K562 (cell line): ENCODE data around the gene PRKAG2. TPM values are rescaled to one million over a fixed set of nuclear protein-coding genes. Genes with fewer than 3 reads are reported as not detected.
A peak's percentile ranks its signal among the peaks of the same experiment; 100 is the strongest.

ENCODE experiments used
- ASH1L ChIP-seq: fragments of 450-650 bp; IDR thresholded peaks from 2 replicates; pipeline ENCODE4 v1.6.1; 2018; ENCODE audit warnings: borderline replicate concordance, mild to moderate bottlenecking, low read depth; ENCODE audit not compliant: partially characterized antibody
- BCOR ChIP-seq: fragments of 450-650 bp; IDR thresholded peaks from 2 replicates; pipeline ENCODE4 v1.6.1; 2016
- CBX8 ChIP-seq: fragments of 200-600 bp; sonication (generic); IDR thresholded peaks from 2 replicates; pipeline ENCODE4 v1.6.1; 2012; ENCODE audit warnings: borderline replicate concordance, mixed run types, low read depth, mild to moderate bottlenecking, moderate library complexity, mixed read lengths, low read length, control low read depth, inconsistent platforms; ENCODE audit not compliant: poor library complexity, severe bottlenecking; ENCODE audit errors: extremely low read depth
- ETS1 ChIP-seq: conservative IDR thresholded peaks from 2 replicates; pipeline ENCODE4 v1.6.1; 2011; ENCODE audit warnings: low read depth, mild to moderate bottlenecking, low read length; ENCODE audit not compliant: control insufficient read depth
- HMGXB4 ChIP-seq: sonication (generic); formaldehyde crosslinking; IDR thresholded peaks from 2 replicates; pipeline ENCODE4 v1.8.1; 2023; ENCODE audit warnings: mild to moderate bottlenecking, missing genetic modification reagents
- HOMEZ ChIP-seq: fragments of 250-450 bp; sonication (Bioruptor Pico); IDR thresholded peaks from 2 replicates; pipeline ENCODE4 v1.4.0; 2020; ENCODE audit warnings: mild to moderate bottlenecking, moderate library complexity
- JUNB ChIP-seq: fragments of 450-650 bp; formaldehyde crosslinking; conservative IDR thresholded peaks from 2 replicates; pipeline ENCODE4 v1.4.0; 2020; ENCODE audit warnings: mild to moderate bottlenecking
- LARP7 ChIP-seq: fragments of 450-650 bp; IDR thresholded peaks from 2 replicates; pipeline ENCODE4 v1.6.1; 2016
- LEF1 ChIP-seq: fragments of 450-650 bp; IDR thresholded peaks from 2 replicates; pipeline ENCODE4 v1.6.1; 2016; ENCODE audit warnings: mild to moderate bottlenecking
- MYBL2 ChIP-seq, 2 experiments: fragments of 450-650 bp in 1 of 2; sonication (generic) in 1 of 2; formaldehyde crosslinking in 1 of 2; IDR thresholded peaks; 2 replicates each; pipeline versions ENCODE4 v1.6.1 to v1.8.1; 2017 to 2022; ENCODE audit warnings: borderline replicate concordance in 1 of 2, inconsistent platforms in 1 of 2, low read depth in 1 of 2, mild to moderate bottlenecking in 1 of 2, missing genetic modification reagents in 1 of 2, moderate library complexity in 1 of 2
- PURB ChIP-seq: sonication (generic); formaldehyde crosslinking; IDR thresholded peaks from 2 replicates; pipeline ENCODE4 v1.9.0; 2021; ENCODE audit warnings: low read depth, mild to moderate bottlenecking, missing genetic modification reagents
- RFX1 ChIP-seq: fragments of 450-650 bp; IDR thresholded peaks from 2 replicates; pipeline ENCODE4 v1.6.1; 2016; ENCODE audit warnings: mild to moderate bottlenecking, moderate library complexity
- RFX7 ChIP-seq: fragments of 250-450 bp; sonication (Bioruptor Pico); IDR thresholded peaks from 2 replicates; pipeline ENCODE4 v1.5.1; 2021; ENCODE audit warnings: mild to moderate bottlenecking
- STAG1 ChIP-seq: sonication (generic); formaldehyde crosslinking; IDR thresholded peaks from 2 replicates; pipeline ENCODE4 v1.5.0; 2020; ENCODE audit warnings: missing genetic modification reagents, borderline replicate concordance
- ZBTB34 ChIP-seq: fragments of 250-450 bp; sonication (Bioruptor Pico); IDR thresholded peaks from 2 replicates; pipeline ENCODE4 v1.8.0; 2021; ENCODE audit warnings: mild to moderate bottlenecking, moderate library complexity
- ZFP1 ChIP-seq: fragments of 450-650 bp; formaldehyde crosslinking; IDR thresholded peaks from 2 replicates; pipeline ENCODE4 v1.4.0; 2020; ENCODE audit warnings: mild to moderate bottlenecking, mixed read lengths
- ZNF133 ChIP-seq: fragments of 250-450 bp; sonication (Bioruptor Pico); IDR thresholded peaks from 2 replicates; pipeline ENCODE4 v1.4.0; 2020; ENCODE audit warnings: mild to moderate bottlenecking
- ZNF274 ChIP-seq: IDR thresholded peaks from 2 replicates; pipeline ENCODE4 v1.6.1; 2011; ENCODE audit warnings: low read depth, mild to moderate bottlenecking, low read length, moderate library complexity, borderline replicate concordance
- ZNF280A ChIP-seq: fragments of 450-650 bp; IDR thresholded peaks from 2 replicates; pipeline ENCODE4 v1.6.1; 2018; ENCODE audit warnings: mild to moderate bottlenecking, low read depth; ENCODE audit not compliant: partially characterized antibody
- polyA plus RNA-seq, 8 experiments: library from polyadenylated mRNA; depleted of rRNA in 4 of 8; stranded (reverse) in 5 of 8; unstranded in 3 of 8; fragments of >200 nt; fragmentation: Nextera tagmentation in 2 of 8; fragmentation: Illumina TruSeq in 1 of 8; extraction: Ambion mirVana in 2 of 8; extraction: Trizol in 1 of 8; gene quantifications; 2 replicates each; pipeline versions ENCODE4 v1.2.1 to v1.2.3, GENCODE V29; 2011 to 2014; ENCODE audit warnings: inconsistent platforms in 1 of 8, missing spikeins in 1 of 8
- total RNA-seq, 7 experiments: library from RNA; depleted of rRNA in 6 of 7; stranded (reverse); fragments of >200 nt in 6 of 7; fragmentation: Illumina TruSeq in 2 of 7; extraction: Trizol in 2 of 7; gene quantifications; 2 replicates each; pipeline versions ENCODE4 v1.2.1 to v1.2.3, GENCODE V29; 2011 to 2021; ENCODE audit warnings: low replicate concordance in 1 of 7
- TF ChIP-seq, protein P1 (sequence below): sonication (generic); formaldehyde crosslinking; IDR thresholded peaks from 2 replicates; pipeline ENCODE4 v1.8.0; 2023; ENCODE audit warnings: mild to moderate bottlenecking, missing genetic modification reagents

The PRKAG2 gene
- total and polyA plus RNA-seq, 9 of the 15 experiments (the other 6 are each of a cell fraction or from before 2014, with no cell fraction given), result 0.99 to 5.6 (median 3.3) TPM

DNA sequence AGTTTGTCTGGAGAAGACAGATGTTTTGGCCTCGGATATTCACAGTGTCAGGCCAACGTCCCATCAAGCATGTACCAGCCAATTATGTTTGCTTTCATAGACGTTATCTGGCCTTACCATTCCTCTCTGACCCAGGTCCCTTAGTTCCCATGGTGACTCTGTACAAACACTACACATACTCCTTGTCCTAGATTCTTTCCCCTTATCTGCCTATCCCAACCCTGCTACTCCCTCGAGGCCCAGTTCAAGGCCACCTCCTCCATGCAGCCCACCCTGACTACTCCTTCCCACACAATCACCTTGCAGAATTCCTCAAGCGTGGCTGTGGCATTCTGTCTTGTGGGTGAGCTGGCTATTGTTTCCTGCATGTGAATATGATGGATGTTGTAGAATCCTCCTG lies 155.2 kb downstream of the PRKAG2 start (continued):
- no peak for TF ChIP-seq LEF1
- no peak for TF ChIP-seq JUNB (CRISPR knock-in tag)
- TF ChIP-seq CBX8, result no peak
- TF ChIP-seq MYBL2 (IDR thresholded peaks at IDR 0.05; ENCODE audit: low read depth), result no peak
- TF ChIP-seq MYBL2 (CRISPR knock-in tag; IDR thresholded peaks at IDR 0.05; ENCODE audit: borderline replicate concordance), result no peak
- no peak for TF ChIP-seq ZNF280A
- TF ChIP-seq, protein P1, sequence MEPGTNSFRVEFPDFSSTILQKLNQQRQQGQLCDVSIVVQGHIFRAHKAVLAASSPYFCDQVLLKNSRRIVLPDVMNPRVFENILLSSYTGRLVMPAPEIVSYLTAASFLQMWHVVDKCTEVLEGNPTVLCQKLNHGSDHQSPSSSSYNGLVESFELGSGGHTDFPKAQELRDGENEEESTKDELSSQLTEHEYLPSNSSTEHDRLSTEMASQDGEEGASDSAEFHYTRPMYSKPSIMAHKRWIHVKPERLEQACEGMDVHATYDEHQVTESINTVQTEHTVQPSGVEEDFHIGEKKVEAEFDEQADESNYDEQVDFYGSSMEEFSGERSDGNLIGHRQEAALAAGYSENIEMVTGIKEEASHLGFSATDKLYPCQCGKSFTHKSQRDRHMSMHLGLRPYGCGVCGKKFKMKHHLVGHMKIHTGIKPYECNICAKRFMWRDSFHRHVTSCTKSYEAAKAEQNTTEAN (CRISPR knock-in tag), result no peak
- TF ChIP-seq ETS1, result no peak
- no peak for TF ChIP-seq PURB (CRISPR knock-in tag)
- TF ChIP-seq LARP7, result no peak
- no peak for TF ChIP-seq ZBTB34 (CRISPR knock-in tag)
- TF ChIP-seq ZNF274, result no peak
- no peak for TF ChIP-seq ASH1L
- TF ChIP-seq STAG1, result no peak
- no peak for TF ChIP-seq ZFP1 (CRISPR knock-in tag)
- TF ChIP-seq ZNF133 (CRISPR knock-in tag), result no peak
- no peak for TF ChIP-seq RFX7 (CRISPR knock-in tag)
- peak; percentile 92 for TF ChIP-seq BCOR
- peak; percentile 71 for TF ChIP-seq RFX1
- no peak for TF ChIP-seq HMGXB4 (CRISPR knock-in tag)
- no peak for TF ChIP-seq HOMEZ (CRISPR knock-in tag)
